Pulmonary artery endothelial cell (primary cell): ENCODE measurements around the gene KIAA1217. TPM values are rescaled to one million over a fixed set of nuclear protein-coding genes. Genes with fewer than 3 reads are reported as not detected.

ENCODE experiments used
- DNase-seq: peaks from one replicate; pipeline ENCODE4 v3.0.0-alpha.2; 2011; ENCODE audit warnings: low read depth, low spot score
- total RNA-seq: library from RNA; depleted of rRNA; stranded (reverse); fragments of >200 nt; gene quantifications from 2 replicates; pipeline ENCODE4 v1.2.3, GENCODE V29; 2014

KIAA1217 gene
- total RNA-seq, 1 donor from 2014 or later: 1.5 TPM

DNA sequence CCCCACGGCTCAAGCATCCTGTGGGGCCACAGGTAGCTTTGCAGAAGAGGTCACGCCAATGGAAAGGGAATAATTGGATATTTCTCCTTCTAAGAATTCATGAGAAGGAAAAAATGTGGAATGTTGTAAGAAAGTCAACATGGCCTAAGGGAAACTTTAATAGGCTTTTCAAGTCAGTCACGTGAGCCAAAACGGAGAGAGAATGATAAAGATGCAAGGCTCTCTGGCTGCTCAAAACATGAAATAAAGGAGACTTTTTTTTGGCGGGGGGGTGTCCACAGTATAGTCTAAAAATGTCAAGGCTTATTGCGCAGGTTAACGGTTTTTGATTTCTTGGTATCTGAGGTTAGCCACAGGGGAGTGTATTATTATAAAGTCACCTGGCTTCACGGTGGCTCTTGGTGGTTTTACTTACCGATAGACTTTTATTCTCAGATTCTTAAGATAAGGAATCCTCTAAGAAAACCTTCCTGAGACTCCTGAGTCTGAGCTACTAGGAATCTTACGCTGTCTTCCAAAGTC is 366.6 kb downstream of the KIAA1217 start:
- no peak for DNase-seq

DNA sequence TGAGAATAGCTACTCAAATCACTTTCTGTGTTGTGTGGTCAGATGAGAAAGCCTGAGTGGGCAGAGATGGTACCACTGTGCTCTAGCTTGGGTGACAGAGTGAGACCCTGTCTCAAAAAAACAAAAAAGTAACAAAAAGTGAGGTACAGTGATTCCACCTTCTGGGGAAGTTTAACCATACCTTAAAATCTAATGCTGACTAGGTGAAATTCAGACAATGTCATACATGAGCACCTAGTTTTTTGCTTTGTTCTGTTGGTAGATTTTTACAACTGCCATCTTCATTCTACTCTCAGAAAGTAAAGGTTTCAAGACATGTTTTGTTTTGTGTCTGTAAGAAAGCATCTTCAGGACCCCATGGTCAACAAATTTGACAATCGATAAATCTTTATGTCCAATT is 370.5 kb downstream of the KIAA1217 start:
- DNase-seq: no peak

DNA sequence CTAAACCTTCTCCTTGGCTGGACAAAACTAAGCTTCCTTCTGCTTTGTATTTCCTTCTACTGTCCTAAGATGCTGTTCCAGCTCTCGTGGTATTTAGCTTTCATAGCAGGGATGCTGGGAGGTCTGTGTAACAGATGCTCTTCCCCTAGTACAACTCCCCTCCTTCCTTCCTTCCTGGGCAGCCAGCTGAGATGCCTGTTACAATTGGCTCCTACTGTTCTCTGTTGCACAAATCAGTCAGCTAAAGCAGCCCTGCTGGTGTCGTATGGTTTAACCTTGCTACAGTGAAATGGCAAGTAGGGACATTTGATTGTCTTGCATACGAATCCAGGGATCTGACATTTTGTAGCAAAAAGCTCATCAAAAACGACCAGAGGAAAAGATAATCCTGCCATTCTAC is 371.0 kb downstream of the KIAA1217 start:
- DNase-seq: no peak

DNA sequence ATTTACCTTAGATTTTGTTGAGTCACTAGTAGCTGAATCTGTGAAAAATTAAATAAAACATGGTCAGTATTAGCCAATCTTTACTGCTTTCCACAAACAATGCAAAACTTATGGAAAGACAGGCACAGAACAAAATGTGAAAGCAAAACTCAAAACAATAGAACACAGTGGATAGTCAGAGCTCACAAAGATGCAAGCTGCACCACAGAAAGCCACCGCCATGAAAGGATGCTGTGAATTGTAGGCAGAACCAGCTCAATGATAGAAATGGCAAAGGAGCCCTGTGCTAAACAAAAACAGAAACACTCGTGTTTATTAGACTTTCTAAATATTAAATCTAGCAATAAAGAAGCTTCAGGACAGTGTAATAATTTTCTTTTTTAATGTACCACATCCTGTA is 380.3 kb downstream of the KIAA1217 start:
- no peak for DNase-seq

DNA sequence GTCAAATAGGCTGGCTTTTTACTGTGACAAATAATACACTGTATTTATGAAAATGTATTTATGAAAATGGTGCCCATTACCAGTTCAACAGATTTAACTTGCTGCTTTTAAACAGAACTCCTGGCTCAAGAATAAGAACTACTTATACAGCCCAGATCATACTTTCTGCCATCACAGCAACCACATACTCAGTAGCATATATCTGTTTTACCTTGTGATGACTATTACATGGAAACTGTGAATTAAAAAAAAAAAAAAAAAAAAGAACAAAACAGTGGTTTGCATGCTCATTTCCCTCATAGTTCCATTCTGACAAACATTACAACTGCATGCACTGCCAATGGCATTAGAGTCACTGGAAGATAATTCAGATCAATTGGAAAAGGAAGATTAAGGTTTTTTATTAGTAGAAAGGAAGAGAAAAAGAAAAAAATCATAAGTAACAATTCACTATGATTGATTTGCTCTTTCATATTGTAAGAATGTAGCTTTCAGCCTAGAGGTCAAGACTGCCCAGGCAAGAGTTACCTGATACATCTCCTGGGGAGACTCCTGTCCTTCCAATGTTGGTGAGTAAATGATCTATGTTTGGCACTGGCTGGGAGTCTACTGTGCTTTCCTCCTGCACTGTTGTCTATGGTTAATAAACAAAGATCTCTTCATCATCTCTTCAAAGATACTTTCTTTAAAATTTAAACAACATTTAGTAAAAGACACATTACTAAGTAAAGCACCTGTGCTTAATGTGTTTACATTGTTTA is 381.9 kb downstream of the KIAA1217 start:
- no peak for DNase-seq

DNA sequence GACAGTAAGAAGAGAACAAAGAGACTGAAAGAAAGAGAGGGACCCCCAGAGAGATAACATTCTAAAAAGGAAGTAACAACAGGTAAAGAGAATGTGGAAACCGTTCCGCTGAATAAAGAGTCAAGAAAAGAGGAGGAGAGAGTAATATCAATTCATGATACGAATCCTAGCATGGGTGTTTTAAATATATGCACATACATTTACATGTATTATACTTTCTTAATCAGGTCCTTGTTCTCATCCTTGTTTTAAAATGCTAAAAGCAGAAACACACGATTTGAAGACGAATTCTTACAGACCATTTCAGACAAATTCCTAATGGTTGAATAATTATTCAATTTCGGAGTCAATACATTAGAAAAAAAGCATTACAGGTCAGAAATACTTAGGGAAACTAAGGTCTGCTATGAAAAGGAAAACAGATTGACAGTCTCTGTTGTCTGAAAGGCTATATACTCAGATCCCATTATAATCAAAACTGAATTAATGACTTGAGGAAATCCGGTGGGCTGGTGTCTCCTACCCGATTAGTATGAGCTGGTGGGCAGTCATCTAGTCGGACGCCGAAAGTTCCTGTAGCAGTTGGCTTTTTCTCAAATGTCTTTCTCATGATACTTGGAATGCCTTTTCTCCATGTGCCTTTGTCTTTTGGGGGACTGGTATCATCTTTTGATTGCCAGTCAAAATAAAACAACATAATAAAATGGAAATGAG is 387.4 kb downstream of the KIAA1217 start:
- no peak for DNase-seq

DNA sequence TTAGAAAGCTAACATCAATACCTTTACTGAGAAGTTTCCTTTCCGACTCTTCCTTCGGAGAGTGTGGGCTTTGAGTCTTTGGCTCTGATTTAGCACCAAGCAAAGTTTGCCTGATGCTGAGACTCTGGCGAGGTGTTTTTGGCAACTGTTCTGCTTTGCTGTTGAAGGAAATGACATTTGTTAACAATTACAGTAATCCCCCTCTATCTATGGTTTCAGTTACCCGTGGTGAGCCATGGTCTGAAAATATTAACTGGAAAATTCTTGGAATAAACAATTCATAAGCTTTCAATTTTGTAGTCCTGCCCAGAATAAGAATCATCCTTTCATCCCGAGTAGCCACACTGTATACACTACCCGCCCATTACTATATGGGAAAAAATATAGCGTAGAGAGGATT is 388.5 kb downstream of the KIAA1217 start:
- DNase-seq: no peak
